Liver (tissue), 3 donors: ENCODE data around the gene SPRY2.

Experiments
- FOXA2 ChIP-seq: IDR thresholded peaks from 2 replicates; pipeline ENCODE4 v1.6.1; 2016; ENCODE audit warnings: antibody characterized with exemption
- GABPA ChIP-seq, 2 donors: IDR thresholded peaks in 1 of 2; conservative IDR thresholded peaks in 1 of 2; 2 replicates each; pipeline ENCODE4 v1.6.1; 2016; ENCODE audit warnings: antibody characterized with exemption in 2 of 2, mild to moderate bottlenecking in 1 of 2, moderate library complexity in 1 of 2
- JUND ChIP-seq, 2 donors: IDR thresholded peaks; 2 replicates each; pipeline ENCODE4 v1.6.1; 2016; ENCODE audit warnings: antibody characterized with exemption in 2 of 2
- NR2F2 ChIP-seq: IDR thresholded peaks from 2 replicates; pipeline ENCODE4 v1.6.1; 2016; ENCODE audit warnings: antibody characterized with exemption
- RAD21 ChIP-seq, 2 donors: IDR thresholded peaks; 2 replicates each; pipeline ENCODE4 v1.6.1; 2016; ENCODE audit warnings: antibody characterized with exemption in 2 of 2, mild to moderate bottlenecking in 2 of 2
- RXRA ChIP-seq, 2 donors: IDR thresholded peaks; 2 replicates each; pipeline ENCODE4 v1.6.1; 2017 to 2018; ENCODE audit warnings: antibody characterized with exemption in 2 of 2, mild to moderate bottlenecking in 1 of 2
- SP1 ChIP-seq: IDR thresholded peaks from 2 replicates; pipeline ENCODE4 v1.6.1; 2018; ENCODE audit warnings: antibody characterized with exemption, mild to moderate bottlenecking
- TAF1 ChIP-seq: conservative IDR thresholded peaks from 2 replicates; pipeline ENCODE4 v1.6.1; 2016; ENCODE audit warnings: antibody characterized with exemption, mild to moderate bottlenecking
- YY1 ChIP-seq: IDR thresholded peaks from 2 replicates; pipeline ENCODE4 v1.6.1; 2016; ENCODE audit warnings: antibody characterized with exemption, mild to moderate bottlenecking
- TF ChIP-seq, protein P1 (sequence below): fragments of 150-350 bp; IDR thresholded peaks from 2 replicates; pipeline ENCODE4 v1.5.1; 2017; ENCODE audit warnings: improper control_type of control experiment, low read depth, low read length; ENCODE audit not compliant: missing input control
- TF ChIP-seq, protein P2 (sequence below): IDR thresholded peaks from 2 replicates; pipeline ENCODE4 v1.6.1; 2016; ENCODE audit warnings: antibody characterized with exemption
- TF ChIP-seq, protein P3 (sequence below): IDR thresholded peaks from 2 replicates; pipeline ENCODE4 v1.6.1; 2016; ENCODE audit warnings: antibody characterized with exemption
- TF ChIP-seq, protein P4 (sequence below): IDR thresholded peaks from 2 replicates; pipeline ENCODE4 v1.6.1; 2016; ENCODE audit warnings: antibody characterized with exemption, mild to moderate bottlenecking
- TF ChIP-seq, protein P5 (sequence below): IDR thresholded peaks from 2 replicates; pipeline ENCODE4 v1.6.1; 2016; ENCODE audit warnings: antibody characterized with exemption
- donor health status: healthy.
- donor health status: healthy.

DNA sequence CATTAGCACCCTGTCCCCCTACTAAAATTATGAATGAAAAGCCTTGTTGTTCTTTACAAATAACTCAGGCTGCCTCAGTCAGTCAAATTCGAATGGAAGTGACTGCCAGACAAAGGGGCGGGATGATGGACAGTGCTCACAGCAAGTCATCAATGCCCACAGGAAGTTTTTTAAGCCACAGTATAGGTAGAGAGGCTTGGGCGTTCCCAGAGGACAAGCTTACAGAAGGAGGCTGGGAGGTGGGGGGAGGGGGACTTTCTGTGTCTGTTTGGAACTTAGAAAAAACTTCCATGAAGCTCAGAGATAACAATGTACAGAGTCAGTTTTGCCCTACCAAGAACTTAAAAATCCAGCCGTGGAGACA lies 18.5 kb upstream of the SPRY2 start:
- TF ChIP-seq, protein P1, sequence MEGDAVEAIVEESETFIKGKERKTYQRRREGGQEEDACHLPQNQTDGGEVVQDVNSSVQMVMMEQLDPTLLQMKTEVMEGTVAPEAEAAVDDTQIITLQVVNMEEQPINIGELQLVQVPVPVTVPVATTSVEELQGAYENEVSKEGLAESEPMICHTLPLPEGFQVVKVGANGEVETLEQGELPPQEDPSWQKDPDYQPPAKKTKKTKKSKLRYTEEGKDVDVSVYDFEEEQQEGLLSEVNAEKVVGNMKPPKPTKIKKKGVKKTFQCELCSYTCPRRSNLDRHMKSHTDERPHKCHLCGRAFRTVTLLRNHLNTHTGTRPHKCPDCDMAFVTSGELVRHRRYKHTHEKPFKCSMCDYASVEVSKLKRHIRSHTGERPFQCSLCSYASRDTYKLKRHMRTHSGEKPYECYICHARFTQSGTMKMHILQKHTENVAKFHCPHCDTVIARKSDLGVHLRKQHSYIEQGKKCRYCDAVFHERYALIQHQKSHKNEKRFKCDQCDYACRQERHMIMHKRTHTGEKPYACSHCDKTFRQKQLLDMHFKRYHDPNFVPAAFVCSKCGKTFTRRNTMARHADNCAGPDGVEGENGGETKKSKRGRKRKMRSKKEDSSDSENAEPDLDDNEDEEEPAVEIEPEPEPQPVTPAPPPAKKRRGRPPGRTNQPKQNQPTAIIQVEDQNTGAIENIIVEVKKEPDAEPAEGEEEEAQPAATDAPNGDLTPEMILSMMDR: no peak
- no peak for TF ChIP-seq SP1
- TF ChIP-seq, protein P2, sequence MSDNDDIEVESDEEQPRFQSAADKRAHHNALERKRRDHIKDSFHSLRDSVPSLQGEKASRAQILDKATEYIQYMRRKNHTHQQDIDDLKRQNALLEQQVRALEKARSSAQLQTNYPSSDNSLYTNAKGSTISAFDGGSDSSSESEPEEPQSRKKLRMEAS: no peak
- no peak for TF ChIP-seq YY1
- TF ChIP-seq, protein P3, sequence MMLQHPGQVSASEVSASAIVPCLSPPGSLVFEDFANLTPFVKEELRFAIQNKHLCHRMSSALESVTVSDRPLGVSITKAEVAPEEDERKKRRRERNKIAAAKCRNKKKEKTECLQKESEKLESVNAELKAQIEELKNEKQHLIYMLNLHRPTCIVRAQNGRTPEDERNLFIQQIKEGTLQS: no peak
- TF ChIP-seq NR2F2: no peak
- no peak for TF ChIP-seq RXRA (IDR thresholded peaks at IDR 0.05)
- TF ChIP-seq, protein P4, sequence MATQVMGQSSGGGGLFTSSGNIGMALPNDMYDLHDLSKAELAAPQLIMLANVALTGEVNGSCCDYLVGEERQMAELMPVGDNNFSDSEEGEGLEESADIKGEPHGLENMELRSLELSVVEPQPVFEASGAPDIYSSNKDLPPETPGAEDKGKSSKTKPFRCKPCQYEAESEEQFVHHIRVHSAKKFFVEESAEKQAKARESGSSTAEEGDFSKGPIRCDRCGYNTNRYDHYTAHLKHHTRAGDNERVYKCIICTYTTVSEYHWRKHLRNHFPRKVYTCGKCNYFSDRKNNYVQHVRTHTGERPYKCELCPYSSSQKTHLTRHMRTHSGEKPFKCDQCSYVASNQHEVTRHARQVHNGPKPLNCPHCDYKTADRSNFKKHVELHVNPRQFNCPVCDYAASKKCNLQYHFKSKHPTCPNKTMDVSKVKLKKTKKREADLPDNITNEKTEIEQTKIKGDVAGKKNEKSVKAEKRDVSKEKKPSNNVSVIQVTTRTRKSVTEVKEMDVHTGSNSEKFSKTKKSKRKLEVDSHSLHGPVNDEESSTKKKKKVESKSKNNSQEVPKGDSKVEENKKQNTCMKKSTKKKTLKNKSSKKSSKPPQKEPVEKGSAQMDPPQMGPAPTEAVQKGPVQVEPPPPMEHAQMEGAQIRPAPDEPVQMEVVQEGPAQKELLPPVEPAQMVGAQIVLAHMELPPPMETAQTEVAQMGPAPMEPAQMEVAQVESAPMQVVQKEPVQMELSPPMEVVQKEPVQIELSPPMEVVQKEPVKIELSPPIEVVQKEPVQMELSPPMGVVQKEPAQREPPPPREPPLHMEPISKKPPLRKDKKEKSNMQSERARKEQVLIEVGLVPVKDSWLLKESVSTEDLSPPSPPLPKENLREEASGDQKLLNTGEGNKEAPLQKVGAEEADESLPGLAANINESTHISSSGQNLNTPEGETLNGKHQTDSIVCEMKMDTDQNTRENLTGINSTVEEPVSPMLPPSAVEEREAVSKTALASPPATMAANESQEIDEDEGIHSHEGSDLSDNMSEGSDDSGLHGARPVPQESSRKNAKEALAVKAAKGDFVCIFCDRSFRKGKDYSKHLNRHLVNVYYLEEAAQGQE: no peak
- no peak for TF ChIP-seq GABPA (IDR thresholded peaks at IDR 0.05 in 1 of 2, conservative IDR thresholded peaks at IDR 0.05 in 1 of 2)
- TF ChIP-seq, protein P5, sequence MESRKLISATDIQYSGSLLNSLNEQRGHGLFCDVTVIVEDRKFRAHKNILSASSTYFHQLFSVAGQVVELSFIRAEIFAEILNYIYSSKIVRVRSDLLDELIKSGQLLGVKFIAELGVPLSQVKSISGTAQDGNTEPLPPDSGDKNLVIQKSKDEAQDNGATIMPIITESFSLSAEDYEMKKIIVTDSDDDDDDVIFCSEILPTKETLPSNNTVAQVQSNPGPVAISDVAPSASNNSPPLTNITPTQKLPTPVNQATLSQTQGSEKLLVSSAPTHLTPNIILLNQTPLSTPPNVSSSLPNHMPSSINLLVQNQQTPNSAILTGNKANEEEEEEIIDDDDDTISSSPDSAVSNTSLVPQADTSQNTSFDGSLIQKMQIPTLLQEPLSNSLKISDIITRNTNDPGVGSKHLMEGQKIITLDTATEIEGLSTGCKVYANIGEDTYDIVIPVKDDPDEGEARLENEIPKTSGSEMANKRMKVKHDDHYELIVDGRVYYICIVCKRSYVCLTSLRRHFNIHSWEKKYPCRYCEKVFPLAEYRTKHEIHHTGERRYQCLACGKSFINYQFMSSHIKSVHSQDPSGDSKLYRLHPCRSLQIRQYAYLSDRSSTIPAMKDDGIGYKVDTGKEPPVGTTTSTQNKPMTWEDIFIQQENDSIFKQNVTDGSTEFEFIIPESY: no peak
- no peak for TF ChIP-seq RAD21 (IDR thresholded peaks at IDR 0.05)
- TF ChIP-seq JUND (IDR thresholded peaks at IDR 0.05): no peak
- no peak for TF ChIP-seq TAF1
- TF ChIP-seq FOXA2: no peak
